Rectal smooth muscle tissue (tissue), 1 donor: Measurements from ENCODE around the gene WASL.
A peak's percentile ranks its signal among the peaks of the same experiment; 100 is the strongest.

ENCODE experiments used
- H3K27ac ChIP-seq: one replicate; pipeline ENCODE4 v1.7.0; 2013; ENCODE audit warnings: low read depth, low read length, inconsistent platforms
- H3K27me3 ChIP-seq: one replicate; pipeline ENCODE4 v1.7.0; 2013; ENCODE audit warnings: low read length; ENCODE audit not compliant: control insufficient read depth, insufficient read depth
- H3K36me3 ChIP-seq: one replicate; pipeline ENCODE4 v1.7.0; 2013; ENCODE audit warnings: low read length; ENCODE audit not compliant: control insufficient read depth, insufficient read depth
- H3K4me1 ChIP-seq: one replicate; pipeline ENCODE4 v1.7.0; 2013; ENCODE audit warnings: low read length; ENCODE audit not compliant: control insufficient read depth, insufficient read depth
- H3K4me3 ChIP-seq: one replicate; pipeline ENCODE4 v1.7.0; 2013; ENCODE audit warnings: low read length
- H3K9ac ChIP-seq: one replicate; pipeline ENCODE4 v1.7.0; 2013; ENCODE audit warnings: low read length

WASL gene

DNA sequence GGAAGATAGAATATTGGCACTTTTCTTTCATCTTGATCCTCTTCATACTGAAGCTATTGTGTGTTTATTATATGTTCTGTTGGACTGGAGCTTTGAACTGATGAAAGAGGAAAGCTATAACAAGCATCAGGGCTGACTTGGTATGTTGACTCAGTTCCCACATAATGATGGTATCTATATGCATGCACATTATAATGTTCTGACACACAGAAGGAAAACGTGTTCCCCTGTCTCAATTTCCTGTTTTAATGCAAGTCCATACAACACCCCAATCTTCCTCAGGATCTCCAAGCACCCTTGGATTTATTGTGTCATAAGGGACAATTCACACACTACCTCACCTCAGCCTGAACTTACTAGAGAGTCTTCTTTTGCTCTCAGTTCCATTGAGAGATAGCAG is 8.3 kb upstream of the WASL start:
- no peaks in the 10 kb centered on the region for H3K4me1 ChIP-seq
- H3K27me3 ChIP-seq = no peaks in the 10 kb centered on the region
- H3K4me3 ChIP-seq = no peak overlapping the region
- no peaks in the 10 kb centered on the region for H3K36me3 ChIP-seq
- H3K9ac ChIP-seq = no peak overlapping the region
- H3K27ac ChIP-seq = no peak overlapping the region

- no peak overlapping the region for H3K9ac ChIP-seq
- no peaks in the 10 kb centered on the region for H3K36me3 ChIP-seq
- no peak overlapping the region for H3K4me3 ChIP-seq
- no peaks in the 10 kb centered on the region for H3K27me3 ChIP-seq
- peaks cover 4% of the 10 kb centered on the region for H3K4me1 ChIP-seq
- H3K27ac ChIP-seq = no peak overlapping the region
Observed at GRCh38 chr7:123755338-123755737, 6.5 kb upstream of the WASL start.

GRCh38 chr7:123754271-123754871 is 5.6 kb upstream of the WASL start:
- H3K4me3 ChIP-seq = no peak overlapping the region
- no peak overlapping the region for H3K9ac ChIP-seq
- no peak overlapping the region for H3K27ac ChIP-seq

DNA sequence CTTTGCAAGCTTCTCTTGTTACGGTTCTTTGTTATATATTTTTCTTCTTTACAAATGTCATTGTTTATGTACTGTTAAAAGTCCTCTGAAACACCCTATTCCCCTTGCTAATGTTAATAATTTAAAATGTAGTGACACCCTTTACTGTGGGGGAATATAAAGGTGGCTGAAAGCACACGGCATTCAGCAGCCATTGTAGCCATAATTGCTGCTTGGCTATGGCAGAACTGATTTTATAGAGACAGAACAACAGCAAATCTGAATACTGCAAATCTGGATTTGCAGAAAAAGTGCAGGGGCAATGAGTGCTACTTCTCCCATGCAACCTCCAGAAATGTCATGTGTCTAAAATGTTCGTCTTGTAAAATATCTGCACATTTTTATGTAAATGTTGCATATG is 3.7 kb upstream of the WASL start:
- Histone ChIP-seq H3K9ac (no peak overlapping the region), H3K4me3 (no peak overlapping the region), H3K36me3 (no peaks in the 10 kb centered on the region), H3K4me1 (peaks cover 6% of the 10 kb centered on the region), H3K27ac (no peak overlapping the region), H3K27me3 (no peaks in the 10 kb centered on the region)

More at GRCh38 chr7:123754271-123754871, 5.6 kb upstream of the WASL start:
- peaks cover 4% of the 10 kb centered on the region for H3K4me1 ChIP-seq
- no peaks in the 10 kb centered on the region for H3K27me3 ChIP-seq
- H3K36me3 ChIP-seq = no peaks in the 10 kb centered on the region

- Histone ChIP-seq H3K36me3 (no peaks in the 10 kb centered on the region), H3K4me1 (peaks cover 10% of the 10 kb centered on the region), H3K27ac (no peak overlapping the region), H3K27me3 (no peaks in the 10 kb centered on the region), H3K4me3 (no peak overlapping the region), H3K9ac (no peak overlapping the region)
Observed at GRCh38 chr7:123751821-123752220, 3.0 kb upstream of the WASL start.

DNA sequence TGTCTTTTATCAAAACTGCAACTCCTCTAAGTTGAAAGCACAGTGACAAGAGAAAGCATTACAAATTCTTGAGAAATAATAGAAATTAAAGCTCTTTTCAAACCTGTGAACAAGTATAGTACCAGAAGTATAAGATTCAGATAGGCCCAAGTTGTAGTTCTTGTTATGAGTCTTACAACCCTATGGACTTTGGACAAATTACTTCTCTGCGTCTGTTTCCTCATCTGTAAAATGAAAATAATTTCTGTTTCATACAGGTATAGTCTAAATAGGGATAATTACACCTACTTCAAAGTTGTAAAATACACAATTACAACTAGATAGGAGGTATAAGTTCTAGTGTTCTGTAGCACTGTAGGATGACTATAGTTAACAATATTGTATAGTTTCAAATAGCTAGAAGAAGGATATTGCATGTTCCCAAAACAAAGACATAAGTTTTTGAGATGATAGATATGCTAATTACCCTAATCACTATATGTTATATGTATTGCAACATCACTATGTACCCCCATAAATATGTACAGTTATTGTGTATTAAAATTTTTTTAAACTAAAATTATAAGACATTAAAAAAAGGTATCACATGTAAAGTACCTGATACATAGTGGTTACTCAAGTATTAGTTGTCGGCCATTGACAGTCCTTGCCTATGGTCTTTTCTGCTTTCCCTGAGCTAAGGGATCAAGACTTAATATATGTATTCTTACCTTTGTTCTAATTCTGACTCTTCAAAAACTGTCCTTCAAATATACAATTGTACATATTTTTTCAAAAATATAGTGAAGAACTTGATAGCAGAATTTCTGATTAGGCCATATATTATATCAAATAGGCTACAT is 1.8 kb upstream of the WASL start:
- no peaks in the 10 kb centered on the region for H3K27me3 ChIP-seq
- no peak overlapping the region for H3K9ac ChIP-seq
- no peak overlapping the region for H3K27ac ChIP-seq
- no peak overlapping the region for H3K4me3 ChIP-seq
- H3K4me1 ChIP-seq = peaks cover 19% of the 10 kb centered on the region
- H3K36me3 ChIP-seq = no peaks in the 10 kb centered on the region

DNA sequence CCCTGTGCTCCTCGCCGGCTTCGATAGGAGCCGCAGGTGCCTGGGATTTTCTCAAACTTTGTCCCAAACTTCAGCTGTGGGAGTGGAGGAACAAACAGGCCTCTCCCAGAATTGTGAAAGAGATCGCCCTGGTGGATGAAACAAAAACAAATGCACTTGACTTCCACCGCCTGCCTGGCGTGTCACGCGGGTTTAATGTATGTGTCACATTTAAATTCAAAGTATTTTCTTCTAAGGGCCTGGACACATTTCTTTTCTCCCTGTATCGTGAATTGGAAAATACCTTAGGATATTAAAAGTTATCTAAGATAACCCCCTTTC is 694 bp upstream of the WASL start:
- Histone ChIP-seq H3K36me3 (no peaks in the 10 kb centered on the region), H3K4me1 (peaks cover 25% of the 10 kb centered on the region), H3K4me3 (peak overlapping the region; percentile 89), H3K27ac (peak overlapping the region; percentile 94), H3K9ac (peak overlapping the region; percentile 92), H3K27me3 (no peaks in the 10 kb centered on the region)

- H3K4me3 ChIP-seq = peak overlapping the region; percentile 89
- H3K4me1 ChIP-seq = peaks cover 26% of the 10 kb centered on the region
- H3K27me3 ChIP-seq = no peaks in the 10 kb centered on the region
- no peaks in the 10 kb centered on the region for H3K36me3 ChIP-seq
- peak overlapping the region; percentile 77 for H3K9ac ChIP-seq
- H3K27ac ChIP-seq = peak overlapping the region; percentile 94
Observed at GRCh38 chr7:123748171-123748733, 551 bp downstream of the WASL start.

DNA sequence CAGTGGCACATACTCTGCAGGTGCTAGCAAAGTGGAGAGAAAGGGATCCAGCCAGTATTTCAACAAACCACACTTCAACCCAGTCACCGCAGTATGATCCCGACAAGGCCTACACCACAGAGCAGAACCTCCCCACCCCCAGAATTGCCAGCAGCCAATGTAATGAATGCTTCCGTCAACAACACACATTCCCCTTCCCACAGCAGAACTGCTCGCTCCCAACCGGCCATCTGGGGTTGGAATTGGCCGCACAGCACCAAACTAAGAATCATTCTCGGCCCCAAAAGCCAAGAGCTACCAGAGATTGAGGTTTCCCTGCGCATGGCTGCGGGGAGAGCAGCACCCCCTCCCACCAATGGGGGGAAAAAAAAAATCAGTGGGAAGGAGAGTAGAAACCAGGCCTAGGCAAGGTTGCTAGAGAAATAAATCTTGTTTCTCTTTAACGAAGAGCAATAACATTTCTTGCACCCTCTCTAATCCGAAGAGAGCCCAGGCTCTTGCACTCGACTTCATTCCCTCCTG is 1.1 kb downstream of the WASL start:
- peak overlapping the region; percentile 89 for H3K4me3 ChIP-seq
- no peaks in the 10 kb centered on the region for H3K27me3 ChIP-seq
- no peaks in the 10 kb centered on the region for H3K36me3 ChIP-seq
- peak overlapping the region; percentile 72 for H3K9ac ChIP-seq
- peaks cover 26% of the 10 kb centered on the region for H3K4me1 ChIP-seq
- H3K27ac ChIP-seq = peak overlapping the region; percentile 94

GRCh38 chr7:123746931-123747488 is 1.8 kb downstream of the WASL start:
- no peaks in the 10 kb centered on the region for H3K27me3 ChIP-seq
- no peak overlapping the region for H3K9ac ChIP-seq
- H3K4me3 ChIP-seq = peak overlapping the region; percentile 89
- H3K36me3 ChIP-seq = no peaks in the 10 kb centered on the region
- peak overlapping the region; percentile 94 for H3K27ac ChIP-seq
- H3K4me1 ChIP-seq = peaks cover 26% of the 10 kb centered on the region

DNA sequence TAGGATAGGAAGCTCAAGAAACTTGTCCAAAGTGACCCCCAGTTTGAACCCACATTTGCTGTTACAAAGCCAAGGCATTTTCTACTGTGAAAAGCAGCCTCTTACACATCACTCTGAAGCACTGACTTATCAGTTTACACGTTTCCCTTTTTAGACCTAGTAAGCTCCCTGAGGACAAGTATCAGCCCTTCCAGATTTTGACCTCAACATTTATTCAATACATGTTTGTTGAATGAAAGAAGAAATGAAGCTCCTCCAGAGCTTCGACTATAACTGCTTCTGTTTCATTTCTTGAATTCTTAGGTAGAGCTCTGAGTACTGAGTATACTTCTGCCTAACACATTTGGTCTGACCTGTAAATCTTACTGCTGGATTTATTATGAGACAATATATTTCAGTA is 2.7 kb downstream of the WASL start:
- Histone ChIP-seq H3K4me1 (peaks cover 26% of the 10 kb centered on the region), H3K36me3 (no peaks in the 10 kb centered on the region), H3K9ac (no peak overlapping the region), H3K27ac (no peak overlapping the region), H3K27me3 (no peaks in the 10 kb centered on the region), H3K4me3 (peak overlapping the region; percentile 27)

DNA sequence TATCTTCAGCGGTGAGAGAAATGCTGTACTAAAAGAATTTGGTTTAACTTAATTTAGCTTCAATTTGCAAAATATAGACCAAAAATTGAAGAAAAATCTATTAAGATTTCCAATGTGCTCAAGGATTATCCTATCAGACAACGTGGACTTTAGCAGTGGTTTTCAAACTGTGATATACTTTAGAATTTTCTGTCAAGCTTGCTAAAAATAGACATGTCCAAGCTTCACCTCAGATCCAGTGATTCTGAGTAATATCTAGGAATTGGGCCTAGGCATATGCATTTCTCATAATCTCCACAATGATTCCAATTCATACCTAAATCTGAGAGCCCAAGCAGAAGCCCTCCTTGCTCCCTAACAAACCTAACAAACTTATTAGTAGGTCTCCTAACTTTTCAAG is 3.4 kb downstream of the WASL start:
- Histone ChIP-seq H3K27ac (no peak overlapping the region), H3K9ac (no peak overlapping the region), H3K36me3 (no peaks in the 10 kb centered on the region), H3K4me3 (no peak overlapping the region), H3K27me3 (no peaks in the 10 kb centered on the region), H3K4me1 (peaks cover 23% of the 10 kb centered on the region)
